ENCODE results near the gene RFXANK. TPM values are rescaled to one million over a fixed set of nuclear protein-coding genes. Genes with fewer than 3 reads are reported as not detected.

RFXANK gene
- total and polyA plus RNA-seq, 9 of the 15 experiments (the other 6 are each of a cell fraction or from before 2014, with no cell fraction given) = 68.6 to 181 (median 150) TPM

DNA sequence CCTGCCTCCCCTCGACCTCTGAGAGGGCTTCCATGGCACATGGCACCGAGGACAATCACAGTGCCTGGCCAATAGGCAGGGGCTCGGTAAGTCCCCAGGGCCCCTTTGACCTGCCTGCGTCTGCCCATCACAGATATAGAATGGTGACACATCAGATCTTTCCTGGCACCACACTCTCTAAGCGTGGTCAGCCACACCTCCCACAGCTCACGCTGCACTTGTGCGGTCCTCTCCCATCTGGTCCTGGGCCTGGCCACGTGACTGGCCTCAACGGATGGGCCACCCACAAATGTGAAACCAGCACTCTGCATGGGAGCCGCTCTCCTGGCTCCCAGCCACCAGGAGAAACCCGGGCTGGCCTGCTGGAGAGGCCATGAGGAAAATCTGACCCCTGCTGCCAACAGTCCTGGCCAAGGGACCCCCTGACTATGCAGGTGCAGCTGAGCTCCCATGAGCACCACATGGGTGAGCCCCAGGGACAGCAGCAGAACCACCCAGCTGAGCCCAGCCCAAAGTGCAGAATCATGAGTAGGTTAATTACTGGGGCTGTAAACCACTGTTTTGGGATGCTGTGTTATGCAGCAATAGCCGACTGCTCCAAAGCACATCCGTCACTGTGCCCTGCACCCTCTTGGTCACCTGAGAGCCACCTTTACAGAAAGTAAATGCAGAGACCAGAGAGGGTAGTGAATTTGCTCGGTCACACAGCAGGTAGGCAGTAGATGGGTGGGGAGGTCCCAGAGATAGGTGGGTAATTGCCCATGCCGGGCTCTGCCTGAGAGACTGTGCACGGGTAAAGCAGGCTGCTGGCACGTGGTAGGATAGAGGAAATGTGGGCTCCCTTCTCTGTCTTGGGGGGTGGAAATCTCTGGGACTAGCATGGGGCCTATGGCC is 12.3 kb upstream of the RFXANK start (continued):
- TF ChIP-seq ZNF764 (CRISPR knock-in tag; IDR thresholded peaks at IDR 0.05; ENCODE audit: low read depth) (no peak), TRIM28 (IDR thresholded peaks at IDR 0.05) (no peak), MYNN (IDR thresholded peaks at IDR 0.05) (peak; percentile 12; the same call in 1 of the 2 replicates), MYNN (CRISPR knock-in tag; IDR thresholded peaks at IDR 0.05) (no peak)
- TF ChIP-seq, protein P1, sequence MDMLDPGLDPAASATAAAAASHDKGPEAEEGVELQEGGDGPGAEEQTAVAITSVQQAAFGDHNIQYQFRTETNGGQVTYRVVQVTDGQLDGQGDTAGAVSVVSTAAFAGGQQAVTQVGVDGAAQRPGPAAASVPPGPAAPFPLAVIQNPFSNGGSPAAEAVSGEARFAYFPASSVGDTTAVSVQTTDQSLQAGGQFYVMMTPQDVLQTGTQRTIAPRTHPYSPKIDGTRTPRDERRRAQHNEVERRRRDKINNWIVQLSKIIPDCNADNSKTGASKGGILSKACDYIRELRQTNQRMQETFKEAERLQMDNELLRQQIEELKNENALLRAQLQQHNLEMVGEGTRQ (CRISPR knock-in tag; IDR thresholded peaks at IDR 0.05) = peak; percentile 82
- TF ChIP-seq, protein P2, sequence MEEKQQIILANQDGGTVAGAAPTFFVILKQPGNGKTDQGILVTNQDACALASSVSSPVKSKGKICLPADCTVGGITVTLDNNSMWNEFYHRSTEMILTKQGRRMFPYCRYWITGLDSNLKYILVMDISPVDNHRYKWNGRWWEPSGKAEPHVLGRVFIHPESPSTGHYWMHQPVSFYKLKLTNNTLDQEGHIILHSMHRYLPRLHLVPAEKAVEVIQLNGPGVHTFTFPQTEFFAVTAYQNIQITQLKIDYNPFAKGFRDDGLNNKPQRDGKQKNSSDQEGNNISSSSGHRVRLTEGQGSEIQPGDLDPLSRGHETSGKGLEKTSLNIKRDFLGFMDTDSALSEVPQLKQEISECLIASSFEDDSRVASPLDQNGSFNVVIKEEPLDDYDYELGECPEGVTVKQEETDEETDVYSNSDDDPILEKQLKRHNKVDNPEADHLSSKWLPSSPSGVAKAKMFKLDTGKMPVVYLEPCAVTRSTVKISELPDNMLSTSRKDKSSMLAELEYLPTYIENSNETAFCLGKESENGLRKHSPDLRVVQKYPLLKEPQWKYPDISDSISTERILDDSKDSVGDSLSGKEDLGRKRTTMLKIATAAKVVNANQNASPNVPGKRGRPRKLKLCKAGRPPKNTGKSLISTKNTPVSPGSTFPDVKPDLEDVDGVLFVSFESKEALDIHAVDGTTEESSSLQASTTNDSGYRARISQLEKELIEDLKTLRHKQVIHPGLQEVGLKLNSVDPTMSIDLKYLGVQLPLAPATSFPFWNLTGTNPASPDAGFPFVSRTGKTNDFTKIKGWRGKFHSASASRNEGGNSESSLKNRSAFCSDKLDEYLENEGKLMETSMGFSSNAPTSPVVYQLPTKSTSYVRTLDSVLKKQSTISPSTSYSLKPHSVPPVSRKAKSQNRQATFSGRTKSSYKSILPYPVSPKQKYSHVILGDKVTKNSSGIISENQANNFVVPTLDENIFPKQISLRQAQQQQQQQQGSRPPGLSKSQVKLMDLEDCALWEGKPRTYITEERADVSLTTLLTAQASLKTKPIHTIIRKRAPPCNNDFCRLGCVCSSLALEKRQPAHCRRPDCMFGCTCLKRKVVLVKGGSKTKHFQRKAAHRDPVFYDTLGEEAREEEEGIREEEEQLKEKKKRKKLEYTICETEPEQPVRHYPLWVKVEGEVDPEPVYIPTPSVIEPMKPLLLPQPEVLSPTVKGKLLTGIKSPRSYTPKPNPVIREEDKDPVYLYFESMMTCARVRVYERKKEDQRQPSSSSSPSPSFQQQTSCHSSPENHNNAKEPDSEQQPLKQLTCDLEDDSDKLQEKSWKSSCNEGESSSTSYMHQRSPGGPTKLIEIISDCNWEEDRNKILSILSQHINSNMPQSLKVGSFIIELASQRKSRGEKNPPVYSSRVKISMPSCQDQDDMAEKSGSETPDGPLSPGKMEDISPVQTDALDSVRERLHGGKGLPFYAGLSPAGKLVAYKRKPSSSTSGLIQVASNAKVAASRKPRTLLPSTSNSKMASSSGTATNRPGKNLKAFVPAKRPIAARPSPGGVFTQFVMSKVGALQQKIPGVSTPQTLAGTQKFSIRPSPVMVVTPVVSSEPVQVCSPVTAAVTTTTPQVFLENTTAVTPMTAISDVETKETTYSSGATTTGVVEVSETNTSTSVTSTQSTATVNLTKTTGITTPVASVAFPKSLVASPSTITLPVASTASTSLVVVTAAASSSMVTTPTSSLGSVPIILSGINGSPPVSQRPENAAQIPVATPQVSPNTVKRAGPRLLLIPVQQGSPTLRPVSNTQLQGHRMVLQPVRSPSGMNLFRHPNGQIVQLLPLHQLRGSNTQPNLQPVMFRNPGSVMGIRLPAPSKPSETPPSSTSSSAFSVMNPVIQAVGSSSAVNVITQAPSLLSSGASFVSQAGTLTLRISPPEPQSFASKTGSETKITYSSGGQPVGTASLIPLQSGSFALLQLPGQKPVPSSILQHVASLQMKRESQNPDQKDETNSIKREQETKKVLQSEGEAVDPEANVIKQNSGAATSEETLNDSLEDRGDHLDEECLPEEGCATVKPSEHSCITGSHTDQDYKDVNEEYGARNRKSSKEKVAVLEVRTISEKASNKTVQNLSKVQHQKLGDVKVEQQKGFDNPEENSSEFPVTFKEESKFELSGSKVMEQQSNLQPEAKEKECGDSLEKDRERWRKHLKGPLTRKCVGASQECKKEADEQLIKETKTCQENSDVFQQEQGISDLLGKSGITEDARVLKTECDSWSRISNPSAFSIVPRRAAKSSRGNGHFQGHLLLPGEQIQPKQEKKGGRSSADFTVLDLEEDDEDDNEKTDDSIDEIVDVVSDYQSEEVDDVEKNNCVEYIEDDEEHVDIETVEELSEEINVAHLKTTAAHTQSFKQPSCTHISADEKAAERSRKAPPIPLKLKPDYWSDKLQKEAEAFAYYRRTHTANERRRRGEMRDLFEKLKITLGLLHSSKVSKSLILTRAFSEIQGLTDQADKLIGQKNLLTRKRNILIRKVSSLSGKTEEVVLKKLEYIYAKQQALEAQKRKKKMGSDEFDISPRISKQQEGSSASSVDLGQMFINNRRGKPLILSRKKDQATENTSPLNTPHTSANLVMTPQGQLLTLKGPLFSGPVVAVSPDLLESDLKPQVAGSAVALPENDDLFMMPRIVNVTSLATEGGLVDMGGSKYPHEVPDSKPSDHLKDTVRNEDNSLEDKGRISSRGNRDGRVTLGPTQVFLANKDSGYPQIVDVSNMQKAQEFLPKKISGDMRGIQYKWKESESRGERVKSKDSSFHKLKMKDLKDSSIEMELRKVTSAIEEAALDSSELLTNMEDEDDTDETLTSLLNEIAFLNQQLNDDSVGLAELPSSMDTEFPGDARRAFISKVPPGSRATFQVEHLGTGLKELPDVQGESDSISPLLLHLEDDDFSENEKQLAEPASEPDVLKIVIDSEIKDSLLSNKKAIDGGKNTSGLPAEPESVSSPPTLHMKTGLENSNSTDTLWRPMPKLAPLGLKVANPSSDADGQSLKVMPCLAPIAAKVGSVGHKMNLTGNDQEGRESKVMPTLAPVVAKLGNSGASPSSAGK (IDR thresholded peaks at IDR 0.05) = peak; percentile 48
- TF ChIP-seq, protein P3, sequence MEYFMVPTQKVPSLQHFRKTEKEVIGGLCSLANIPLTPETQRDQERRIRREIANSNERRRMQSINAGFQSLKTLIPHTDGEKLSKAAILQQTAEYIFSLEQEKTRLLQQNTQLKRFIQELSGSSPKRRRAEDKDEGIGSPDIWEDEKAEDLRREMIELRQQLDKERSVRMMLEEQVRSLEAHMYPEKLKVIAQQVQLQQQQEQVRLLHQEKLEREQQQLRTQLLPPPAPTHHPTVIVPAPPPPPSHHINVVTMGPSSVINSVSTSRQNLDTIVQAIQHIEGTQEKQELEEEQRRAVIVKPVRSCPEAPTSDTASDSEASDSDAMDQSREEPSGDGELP (CRISPR knock-in tag; IDR thresholded peaks at IDR 0.05; ENCODE audit: borderline replicate concordance) = peak; percentile 58; the same call in 1 of the 2 replicates
- TF ChIP-seq, protein P4, sequence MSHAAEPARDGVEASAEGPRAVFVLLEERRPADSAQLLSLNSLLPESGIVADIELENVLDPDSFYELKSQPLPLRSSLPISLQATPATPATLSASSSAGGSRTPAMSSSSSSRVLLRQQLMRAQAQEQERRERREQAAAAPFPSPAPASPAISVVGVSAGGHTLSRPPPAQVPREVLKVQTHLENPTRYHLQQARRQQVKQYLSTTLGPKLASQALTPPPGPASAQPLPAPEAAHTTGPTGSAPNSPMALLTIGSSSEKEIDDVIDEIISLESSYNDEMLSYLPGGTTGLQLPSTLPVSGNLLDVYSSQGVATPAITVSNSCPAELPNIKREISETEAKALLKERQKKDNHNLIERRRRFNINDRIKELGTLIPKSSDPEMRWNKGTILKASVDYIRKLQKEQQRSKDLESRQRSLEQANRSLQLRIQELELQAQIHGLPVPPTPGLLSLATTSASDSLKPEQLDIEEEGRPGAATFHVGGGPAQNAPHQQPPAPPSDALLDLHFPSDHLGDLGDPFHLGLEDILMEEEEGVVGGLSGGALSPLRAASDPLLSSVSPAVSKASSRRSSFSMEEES (CRISPR knock-in tag; IDR thresholded peaks at IDR 0.05) = peak; percentile 42; the same call in 1 of the 2 replicates
- TF ChIP-seq, protein P5, sequence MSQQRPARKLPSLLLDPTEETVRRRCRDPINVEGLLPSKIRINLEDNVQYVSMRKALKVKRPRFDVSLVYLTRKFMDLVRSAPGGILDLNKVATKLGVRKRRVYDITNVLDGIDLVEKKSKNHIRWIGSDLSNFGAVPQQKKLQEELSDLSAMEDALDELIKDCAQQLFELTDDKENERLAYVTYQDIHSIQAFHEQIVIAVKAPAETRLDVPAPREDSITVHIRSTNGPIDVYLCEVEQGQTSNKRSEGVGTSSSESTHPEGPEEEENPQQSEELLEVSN (IDR thresholded peaks at IDR 0.05; ENCODE audit: borderline replicate concordance in 1 of 2, extremely low read depth in 1 of 2, insufficient read depth in 1 of 2, insufficient read length in 1 of 2, low read depth in 1 of 2, low read length in 1 of 2, poor library complexity in 1 of 2, severe bottlenecking in 1 of 2) = peak in 1 of 2 experiments; percentile 29

All from K562 (cell line).